Measurements from ENCODE around the gene TTF1. TPM values are rescaled to one million over a fixed set of nuclear protein-coding genes. Genes with fewer than 3 reads are reported as not detected.

Gene TTF1
- polyA plus RNA-seq, 1 donor, result 12.5 TPM

DNA sequence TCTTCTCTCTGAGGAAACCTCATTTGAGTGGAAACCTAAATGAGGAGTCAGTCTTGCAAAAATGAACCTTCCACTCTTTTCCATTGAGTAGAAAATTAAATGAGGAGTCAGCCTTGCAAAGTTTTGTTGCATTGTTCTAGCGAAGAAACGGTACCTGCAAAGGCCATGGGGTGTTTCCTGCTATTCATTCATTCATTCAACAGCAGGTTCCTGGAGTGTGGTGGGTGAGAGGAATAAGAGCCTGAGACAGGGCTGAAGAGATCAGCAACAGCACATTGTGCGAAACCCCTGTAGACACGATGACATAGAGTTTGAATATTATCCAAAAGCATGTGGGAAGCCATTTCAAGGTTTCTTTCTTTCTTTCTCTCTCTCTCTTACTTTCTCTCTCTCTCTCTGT, 37.2 kb downstream of the TTF1 start:
- no CpG with 5 or more reads among the region's 4 CpGs for WGBS (ENCODE audit: insufficient coverage, low lambda C conversion rate)
- Histone ChIP-seq H3K27ac (ENCODE audit: low read length) (no peak overlapping the region), H3K4me1 (ENCODE audit: control insufficient read depth, insufficient read depth, low read length) (no peaks in the 10 kb centered on the region)

GRCh38 chr9:132367613-132368313, 38.9 kb downstream of the TTF1 start:
- WGBS (ENCODE audit: insufficient coverage, low lambda C conversion rate), result no CpG with 5 or more reads among the region's 13 CpGs
- H3K4me3 ChIP-seq (ENCODE audit: low read length), result no peak overlapping the region
- no peaks in the 10 kb centered on the region for H3K4me1 ChIP-seq (ENCODE audit: control insufficient read depth, insufficient read depth, low read length)
- H3K36me3 ChIP-seq (ENCODE audit: control insufficient read depth, insufficient read depth, low read length), result no peaks in the 10 kb centered on the region
- H3K9me3 ChIP-seq (ENCODE audit: control insufficient read depth, low read depth, low read length), result no peaks in the 10 kb centered on the region
- H3K27me3 ChIP-seq (ENCODE audit: control insufficient read depth, insufficient read depth, low read length), result no peaks in the 10 kb centered on the region
- DNase-seq, result no peak
- no peak overlapping the region for H3K27ac ChIP-seq (ENCODE audit: low read length)

More for the DNA sequence above, 37.2 kb downstream of the TTF1 start:
- Histone ChIP-seq H3K27me3 (ENCODE audit: control insufficient read depth, insufficient read depth, low read length) (no peaks in the 10 kb centered on the region), H3K36me3 (ENCODE audit: control insufficient read depth, insufficient read depth, low read length) (no peaks in the 10 kb centered on the region), H3K4me3 (ENCODE audit: low read length) (no peak overlapping the region), H3K9me3 (ENCODE audit: control insufficient read depth, low read depth, low read length) (no peaks in the 10 kb centered on the region)
- DNase-seq, result no peak

GRCh38 chr9:132366481-132366880, 40.2 kb downstream of the TTF1 start:
- WGBS (ENCODE audit: insufficient coverage, low lambda C conversion rate), result 100% methylated on average over 4 of the region's 4 CpGs
- no peak overlapping the region for H3K4me3 ChIP-seq (ENCODE audit: low read length)
- H3K27ac ChIP-seq (ENCODE audit: low read length), result no peak overlapping the region
- no peak for DNase-seq
- H3K27me3 ChIP-seq (ENCODE audit: control insufficient read depth, insufficient read depth, low read length), result no peaks in the 10 kb centered on the region
- H3K9me3 ChIP-seq (ENCODE audit: control insufficient read depth, low read depth, low read length), result no peaks in the 10 kb centered on the region
- H3K36me3 ChIP-seq (ENCODE audit: control insufficient read depth, insufficient read depth, low read length), result no peaks in the 10 kb centered on the region
- no peaks in the 10 kb centered on the region for H3K4me1 ChIP-seq (ENCODE audit: control insufficient read depth, insufficient read depth, low read length)

GRCh38 chr9:132365986-132366385, 40.7 kb downstream of the TTF1 start:
- DNase-seq, result no peak
- no peaks in the 10 kb centered on the region for H3K4me1 ChIP-seq (ENCODE audit: control insufficient read depth, insufficient read depth, low read length)
- 63% methylated on average over 1 of the region's 3 CpGs for WGBS (ENCODE audit: insufficient coverage, low lambda C conversion rate)

GRCh38 chr9:132364068-132364467, 42.6 kb downstream of the TTF1 start:
- no peak for DNase-seq
- Histone ChIP-seq H3K27ac (ENCODE audit: low read length) (no peak overlapping the region), H3K27me3 (ENCODE audit: control insufficient read depth, insufficient read depth, low read length) (no peaks in the 10 kb centered on the region), H3K4me1 (ENCODE audit: control insufficient read depth, insufficient read depth, low read length) (no peaks in the 10 kb centered on the region), H3K36me3 (ENCODE audit: control insufficient read depth, insufficient read depth, low read length) (no peaks in the 10 kb centered on the region), H3K9me3 (ENCODE audit: control insufficient read depth, low read depth, low read length) (no peaks in the 10 kb centered on the region), H3K4me3 (ENCODE audit: low read length) (no peak overlapping the region)
- no CpG with 5 or more reads among the region's 9 CpGs for WGBS (ENCODE audit: insufficient coverage, low lambda C conversion rate)

More at GRCh38 chr9:132365986-132366385, 40.7 kb downstream of the TTF1 start:
- no peaks in the 10 kb centered on the region for H3K36me3 ChIP-seq (ENCODE audit: control insufficient read depth, insufficient read depth, low read length)
- H3K27ac ChIP-seq (ENCODE audit: low read length), result no peak overlapping the region
- no peaks in the 10 kb centered on the region for H3K9me3 ChIP-seq (ENCODE audit: control insufficient read depth, low read depth, low read length)
- H3K4me3 ChIP-seq (ENCODE audit: low read length), result no peak overlapping the region
- no peaks in the 10 kb centered on the region for H3K27me3 ChIP-seq (ENCODE audit: control insufficient read depth, insufficient read depth, low read length)

GRCh38 chr9:132357764-132358163, 48.9 kb downstream of the TTF1 start:
- H3K27me3 ChIP-seq (ENCODE audit: control insufficient read depth, insufficient read depth, low read length), result no peaks in the 10 kb centered on the region
- no peak for DNase-seq
- H3K36me3 ChIP-seq (ENCODE audit: control insufficient read depth, insufficient read depth, low read length), result peaks cover 7% of the 10 kb centered on the region
- peaks cover 10% of the 10 kb centered on the region for H3K4me1 ChIP-seq (ENCODE audit: control insufficient read depth, insufficient read depth, low read length)
- 100% methylated on average over 1 of the region's 7 CpGs for WGBS (ENCODE audit: insufficient coverage, low lambda C conversion rate)
- H3K4me3 ChIP-seq (ENCODE audit: low read length), result no peak overlapping the region
- peaks cover 5% of the 10 kb centered on the region for H3K9me3 ChIP-seq (ENCODE audit: control insufficient read depth, low read depth, low read length)
- H3K27ac ChIP-seq (ENCODE audit: low read length), result no peak overlapping the region

DNA sequence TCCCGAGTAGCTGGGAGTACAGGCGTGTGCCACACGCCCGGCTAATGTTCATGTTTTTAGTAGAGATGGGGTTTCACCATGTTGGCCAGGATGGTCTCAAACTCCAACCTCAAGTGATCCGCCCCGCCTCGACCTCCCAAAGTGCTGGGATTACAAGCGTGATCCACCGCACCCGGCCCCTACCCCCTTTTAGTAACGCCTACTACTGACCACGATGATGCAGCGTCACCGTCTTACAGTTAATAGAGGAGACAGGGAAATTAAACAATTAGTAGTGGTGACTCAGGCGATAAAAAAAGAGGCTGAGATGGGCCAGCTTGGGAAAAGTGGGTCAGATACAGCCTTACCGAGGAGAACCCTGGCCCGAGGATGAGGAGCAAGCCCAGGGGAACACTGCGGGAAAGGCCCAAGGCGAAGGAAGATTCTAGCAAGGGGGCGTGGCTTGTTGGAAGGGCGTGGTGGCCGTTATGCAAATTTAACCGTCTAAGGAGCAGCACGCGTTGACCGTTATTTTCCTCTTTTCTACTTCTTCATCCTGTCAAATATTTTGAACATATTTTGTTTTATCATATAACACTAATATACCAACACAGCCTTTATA, 50.2 kb downstream of the TTF1 start:
- WGBS (ENCODE audit: insufficient coverage, low lambda C conversion rate), result 96% methylated on average over 9 of the region's 26 CpGs
- H3K4me3 ChIP-seq (ENCODE audit: low read length), result no peak overlapping the region
- H3K9me3 ChIP-seq (ENCODE audit: control insufficient read depth, low read depth, low read length), result peaks cover 5% of the 10 kb centered on the region
- peaks cover 20% of the 10 kb centered on the region for H3K36me3 ChIP-seq (ENCODE audit: control insufficient read depth, insufficient read depth, low read length)
- H3K27ac ChIP-seq (ENCODE audit: low read length), result no peak overlapping the region
- H3K27me3 ChIP-seq (ENCODE audit: control insufficient read depth, insufficient read depth, low read length), result no peaks in the 10 kb centered on the region
- no peak for DNase-seq
- H3K4me1 ChIP-seq (ENCODE audit: control insufficient read depth, insufficient read depth, low read length), result peaks cover 12% of the 10 kb centered on the region

- WGBS (ENCODE audit: insufficient coverage, low lambda C conversion rate), result no CpG with 5 or more reads among the region's 82 CpGs
- no peaks in the 10 kb centered on the region for H3K27me3 ChIP-seq (ENCODE audit: control insufficient read depth, insufficient read depth, low read length)
Observed at GRCh38 chr9:132354637-132355355, 51.8 kb downstream of the TTF1 start, which contains the start of gene SETX. TSS of gene SETX (minus strand) at chr9:132354986. CDS start at chr9:132349428, 5,558 bp downstream.

GRCh38 chr9:132351404-132352045, 55.1 kb downstream of the TTF1 start:
- H3K4me1 ChIP-seq (ENCODE audit: control insufficient read depth, insufficient read depth, low read length), result peaks cover 14% of the 10 kb centered on the region
- DNase-seq, result no peak
- H3K27me3 ChIP-seq (ENCODE audit: control insufficient read depth, insufficient read depth, low read length), result no peaks in the 10 kb centered on the region
- peaks cover 3% of the 10 kb centered on the region for H3K9me3 ChIP-seq (ENCODE audit: control insufficient read depth, low read depth, low read length)
- H3K4me3 ChIP-seq (ENCODE audit: low read length), result no peak overlapping the region
- no CpG with 5 or more reads among the region's 3 CpGs for WGBS (ENCODE audit: insufficient coverage, low lambda C conversion rate)
- peaks cover 49% of the 10 kb centered on the region for H3K36me3 ChIP-seq (ENCODE audit: control insufficient read depth, insufficient read depth, low read length)
- no peak overlapping the region for H3K27ac ChIP-seq (ENCODE audit: low read length)

More at GRCh38 chr9:132354637-132355355, 51.8 kb downstream of the TTF1 start, which contains the start of gene SETX:
- peak within 1 kb of the TSS; percentile 84 for H3K27ac ChIP-seq (ENCODE audit: low read length)
- H3K4me1 ChIP-seq (ENCODE audit: control insufficient read depth, insufficient read depth, low read length), result peaks cover 14% of the 10 kb centered on the region
- peak within 1 kb of the TSS; percentile 84 for H3K4me3 ChIP-seq (ENCODE audit: low read length)
- peak; percentile 98 to 99 for DNase-seq
- H3K9me3 ChIP-seq (ENCODE audit: control insufficient read depth, low read depth, low read length), result peaks cover 5% of the 10 kb centered on the region
- H3K36me3 ChIP-seq (ENCODE audit: control insufficient read depth, insufficient read depth, low read length), result peaks cover 27% of the 10 kb centered on the region

GRCh38 chr9:132350861-132351315, 55.8 kb downstream of the TTF1 start:
- H3K4me1 ChIP-seq (ENCODE audit: control insufficient read depth, insufficient read depth, low read length), result peaks cover 14% of the 10 kb centered on the region
- H3K27me3 ChIP-seq (ENCODE audit: control insufficient read depth, insufficient read depth, low read length), result no peaks in the 10 kb centered on the region
- no CpG with 5 or more reads among the region's 6 CpGs for WGBS (ENCODE audit: insufficient coverage, low lambda C conversion rate)
- peaks cover 54% of the 10 kb centered on the region for H3K36me3 ChIP-seq (ENCODE audit: control insufficient read depth, insufficient read depth, low read length)
- no peak overlapping the region for H3K4me3 ChIP-seq (ENCODE audit: low read length)
- H3K27ac ChIP-seq (ENCODE audit: low read length), result peak overlapping the region; percentile 0
- H3K9me3 ChIP-seq (ENCODE audit: control insufficient read depth, low read depth, low read length), result peaks cover 3% of the 10 kb centered on the region
- peak; percentile 7 to 44 for DNase-seq

Measured in large intestine (tissue), 3 donors.